ENCODE results near the gene NFIA. TPM values are rescaled to one million over a fixed set of nuclear protein-coding genes. Genes with fewer than 3 reads are reported as not detected.

The NFIA gene
- total and polyA plus RNA-seq, 2 donors (not counting 1 experiment from before 2014, with no cell fraction given) = 0.28 to 0.54 TPM

DNA sequence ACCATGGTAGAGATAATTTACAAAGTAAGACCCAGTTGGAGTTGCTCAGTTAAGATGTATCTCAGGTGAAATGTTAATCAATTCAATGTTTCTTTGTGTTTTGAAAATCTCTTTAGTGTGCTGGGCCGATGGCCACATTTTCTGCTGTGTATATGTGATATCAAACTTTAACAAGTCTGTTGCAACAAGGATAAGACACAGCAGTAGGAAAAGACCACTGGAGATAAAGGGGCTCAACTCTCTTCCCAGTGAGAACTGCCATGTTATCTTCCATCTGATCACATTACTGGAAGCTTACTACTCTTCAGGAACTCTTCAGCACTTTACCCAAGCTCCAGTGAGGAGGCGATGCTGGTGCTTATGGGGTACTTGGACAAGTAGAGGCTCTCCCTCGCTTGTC, 227.7 kb downstream of the NFIA start:
- WGBS (ENCODE audit: insufficient coverage) = 90% methylated on average over 3 of the region's 3 CpGs
- Histone ChIP-seq H3K9me3 (ENCODE audit: control extremely low read depth in 1 of 3, control insufficient read depth in 2 of 3, insufficient read depth in 1 of 3, low read length in 2 of 3) (no peaks in the 10 kb centered on the region), H3K4me1 (ENCODE audit: control insufficient read depth in 2 of 2, insufficient read depth in 2 of 2, low read length in 2 of 2) (no peaks in the 10 kb centered on the region), H3K36me3 (replicated peaks in 1 of 2; ENCODE audit: control extremely low read depth in 1 of 2, control insufficient read depth in 1 of 2, extremely low read depth in 1 of 2, insufficient read depth in 2 of 2, low read length in 1 of 2) (no peaks in the 10 kb centered on the region), H4K20me1 (ENCODE audit: control insufficient read depth, insufficient read depth, low read length, poor library complexity, severe bottlenecking) (no peaks in the 10 kb centered on the region), H3K27me3 (replicated peaks in 1 of 4; ENCODE audit: control extremely low read depth in 1 of 4, control insufficient read depth in 3 of 4, insufficient read depth in 4 of 4, low read length in 3 of 4) (no peaks in the 10 kb centered on the region), H3K4me3 (ENCODE audit: control extremely low read depth in 1 of 5, extremely low read depth in 1 of 5, insufficient read depth in 1 of 5, low read depth in 2 of 5, low read length in 4 of 5) (no peak overlapping the region), H3K27ac (ENCODE audit: low read length in 2 of 2) (no peak overlapping the region), H3K9ac (ENCODE audit: low read length) (no peak overlapping the region), H2AFZ (ENCODE audit: insufficient read depth, low read depth, low read length, poor library complexity, severe bottlenecking) (no peak overlapping the region), H3K4me2 (replicated peaks; ENCODE audit: low read depth, low read length, poor library complexity, severe bottlenecking) (no peak overlapping the region), H3K79me2 (ENCODE audit: control insufficient read depth, insufficient read depth, low read length) (no peaks in the 10 kb centered on the region)
- ChIA-PET CTCF (no interaction called here), POLR2A (no interaction called here)
- intact Hi-C loops (cut with micrococcal nuclease) = no loop called here
- no peak for DNase-seq
- H3K9me3 Mint-ChIP-seq (ENCODE audit: insufficient read depth) = no peaks in the 10 kb centered on the region
- TF ChIP-seq, protein P1, sequence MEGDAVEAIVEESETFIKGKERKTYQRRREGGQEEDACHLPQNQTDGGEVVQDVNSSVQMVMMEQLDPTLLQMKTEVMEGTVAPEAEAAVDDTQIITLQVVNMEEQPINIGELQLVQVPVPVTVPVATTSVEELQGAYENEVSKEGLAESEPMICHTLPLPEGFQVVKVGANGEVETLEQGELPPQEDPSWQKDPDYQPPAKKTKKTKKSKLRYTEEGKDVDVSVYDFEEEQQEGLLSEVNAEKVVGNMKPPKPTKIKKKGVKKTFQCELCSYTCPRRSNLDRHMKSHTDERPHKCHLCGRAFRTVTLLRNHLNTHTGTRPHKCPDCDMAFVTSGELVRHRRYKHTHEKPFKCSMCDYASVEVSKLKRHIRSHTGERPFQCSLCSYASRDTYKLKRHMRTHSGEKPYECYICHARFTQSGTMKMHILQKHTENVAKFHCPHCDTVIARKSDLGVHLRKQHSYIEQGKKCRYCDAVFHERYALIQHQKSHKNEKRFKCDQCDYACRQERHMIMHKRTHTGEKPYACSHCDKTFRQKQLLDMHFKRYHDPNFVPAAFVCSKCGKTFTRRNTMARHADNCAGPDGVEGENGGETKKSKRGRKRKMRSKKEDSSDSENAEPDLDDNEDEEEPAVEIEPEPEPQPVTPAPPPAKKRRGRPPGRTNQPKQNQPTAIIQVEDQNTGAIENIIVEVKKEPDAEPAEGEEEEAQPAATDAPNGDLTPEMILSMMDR (IDR thresholded peaks at IDR 0.05) = no peak
- no peak for TF ChIP-seq EZH2 (IDR thresholded peaks at IDR 0.05; ENCODE audit: borderline replicate concordance, insufficient read depth, low read depth, low read length, poor library complexity, severe bottlenecking)
- H3K4me1 Mint-ChIP-seq = no peaks in the 10 kb centered on the region
- H3K4me3 Mint-ChIP-seq = no peak overlapping the region
- ATAC-seq (ENCODE audit: low read depth) = no peak
- H3K27ac Mint-ChIP-seq = no peak overlapping the region
- peaks cover 10% of the 10 kb centered on the region for H3K27me3 Mint-ChIP-seq

- no peak overlapping the region for H3K4me3 Mint-ChIP-seq
- CTCF ChIA-PET = no interaction called here
- no peaks in the 10 kb centered on the region for H3K4me1 ChIP-seq (ENCODE audit: control insufficient read depth in 2 of 2, insufficient read depth in 2 of 2, low read length in 2 of 2)
- peaks cover 9% of the 10 kb centered on the region for H3K27me3 Mint-ChIP-seq
- no peaks in the 10 kb centered on the region for H3K27me3 ChIP-seq (replicated peaks in 1 of 4; ENCODE audit: control extremely low read depth in 1 of 4, control insufficient read depth in 3 of 4, insufficient read depth in 4 of 4, low read length in 3 of 4)
- 92% methylated on average over 4 of the region's 4 CpGs for WGBS (ENCODE audit: insufficient coverage)
- no peak overlapping the region for H3K27ac Mint-ChIP-seq
- H2AFZ ChIP-seq (ENCODE audit: insufficient read depth, low read depth, low read length, poor library complexity, severe bottlenecking) = no peak overlapping the region
- DNase-seq (no peak), ATAC-seq (ENCODE audit: low read depth) (no peak)
- no peaks in the 10 kb centered on the region for H3K4me1 Mint-ChIP-seq
- no peak overlapping the region for H3K27ac ChIP-seq (ENCODE audit: low read length in 2 of 2)
- no peak overlapping the region for H3K9ac ChIP-seq (ENCODE audit: low read length)
- TF ChIP-seq EZH2 (IDR thresholded peaks at IDR 0.05; ENCODE audit: borderline replicate concordance, insufficient read depth, low read depth, low read length, poor library complexity, severe bottlenecking) = no peak
- TF ChIP-seq, protein P1 (IDR thresholded peaks at IDR 0.05) = no peak
- POLR2A ChIA-PET = no interaction called here
- intact Hi-C loops (cut with micrococcal nuclease) = no loop called here
- no peaks in the 10 kb centered on the region for H3K79me2 ChIP-seq (ENCODE audit: control insufficient read depth, insufficient read depth, low read length)
- no peaks in the 10 kb centered on the region for H4K20me1 ChIP-seq (ENCODE audit: control insufficient read depth, insufficient read depth, low read length, poor library complexity, severe bottlenecking)
- no peak overlapping the region for H3K4me2 ChIP-seq (replicated peaks; ENCODE audit: low read depth, low read length, poor library complexity, severe bottlenecking)
- no peaks in the 10 kb centered on the region for H3K9me3 ChIP-seq (ENCODE audit: control extremely low read depth in 1 of 3, control insufficient read depth in 2 of 3, insufficient read depth in 1 of 3, low read length in 2 of 3)
- H3K9me3 Mint-ChIP-seq (ENCODE audit: insufficient read depth) = no peaks in the 10 kb centered on the region
- no peaks in the 10 kb centered on the region for H3K36me3 ChIP-seq (replicated peaks in 1 of 2; ENCODE audit: control extremely low read depth in 1 of 2, control insufficient read depth in 1 of 2, extremely low read depth in 1 of 2, insufficient read depth in 2 of 2, low read length in 1 of 2)
- H3K4me3 ChIP-seq (ENCODE audit: control extremely low read depth in 1 of 5, extremely low read depth in 1 of 5, insufficient read depth in 1 of 5, low read depth in 2 of 5, low read length in 4 of 5) = no peak overlapping the region
These were observed 228.2 kb downstream of the NFIA start for GRCh38 chr1:61310538-61310937.

Measured in B cell (primary cell).